ENCODE results near the gene LRRN3.

The LRRN3 gene

GRCh38 chr7:111173528-111173927 is 82.6 kb downstream of the LRRN3 start:
- DNase-seq, result no peak

- DNase-seq, result no peak
Observed at GRCh38 chr7:111173990-111174389, 83.1 kb downstream of the LRRN3 start.

GRCh38 chr7:111174510-111174909 is 83.6 kb downstream of the LRRN3 start:
- DNase-seq, result no peak

All from activated gamma-delta T cell treated with Interleukin-2 at 50 U/mL for 16 hours (primary cell).